Central memory CD8-positive, alpha-beta T cell (primary cell): ENCODE data around the gene LAG3.
"Not testable (repeated sequence)": the region's sequence is repeated elsewhere in the genome, so short reads cannot be mapped to it uniquely, and the experiment has no call there.

Source experiments
- ATAC-seq: fragments of 150-1000 bp; cut with Tn5 transposase; replicated peaks from 2 replicates; pipeline ENCODE4 v1.10.0; 2022; ENCODE audit warnings: mild to moderate bottlenecking, moderate FRiP score, moderate number of reproducible peaks; ENCODE audit not compliant: poor library complexity, severe bottlenecking; ENCODE audit errors: extremely low read depth
- DNase-seq, 2 donors: peaks; one replicate each; pipeline ENCODE4 v3.0.0; 2021; ENCODE audit warnings: low spot score in 2 of 2
- H3K27ac Mint-ChIP-seq: one replicate; pipeline ENCODE4 v1.8.0; 2022; ENCODE audit warnings: low read depth, mild to moderate bottlenecking, moderate library complexity, mixed read lengths
- H3K27me3 Mint-ChIP-seq: one replicate; pipeline ENCODE4 v1.8.0; 2022; ENCODE audit warnings: mixed read lengths
- H3K36me3 Mint-ChIP-seq: one replicate; pipeline ENCODE4 v1.8.0; 2022; ENCODE audit warnings: mild to moderate bottlenecking, moderate library complexity, mixed read lengths; ENCODE audit not compliant: insufficient read depth
- H3K4me1 Mint-ChIP-seq: one replicate; pipeline ENCODE4 v1.8.0; 2022; ENCODE audit warnings: mixed read lengths
- H3K4me3 Mint-ChIP-seq: one replicate; pipeline ENCODE4 v1.8.0; 2022; ENCODE audit warnings: mild to moderate bottlenecking, moderate library complexity, mixed read lengths
- H3K9me3 Mint-ChIP-seq: one replicate; pipeline ENCODE4 v1.8.0; 2022; ENCODE audit warnings: mixed read lengths

Gene LAG3

GRCh38 chr12:6743300-6743699 is 29.0 kb upstream of the LAG3 start:
- DNase-seq, H3K36me3 Mint-ChIP-seq, H3K4me3 Mint-ChIP-seq, H3K27ac Mint-ChIP-seq, ATAC-seq, H3K27me3 Mint-ChIP-seq, H3K4me1 Mint-ChIP-seq, H3K9me3 Mint-ChIP-seq: not testable (repeated sequence)

DNA sequence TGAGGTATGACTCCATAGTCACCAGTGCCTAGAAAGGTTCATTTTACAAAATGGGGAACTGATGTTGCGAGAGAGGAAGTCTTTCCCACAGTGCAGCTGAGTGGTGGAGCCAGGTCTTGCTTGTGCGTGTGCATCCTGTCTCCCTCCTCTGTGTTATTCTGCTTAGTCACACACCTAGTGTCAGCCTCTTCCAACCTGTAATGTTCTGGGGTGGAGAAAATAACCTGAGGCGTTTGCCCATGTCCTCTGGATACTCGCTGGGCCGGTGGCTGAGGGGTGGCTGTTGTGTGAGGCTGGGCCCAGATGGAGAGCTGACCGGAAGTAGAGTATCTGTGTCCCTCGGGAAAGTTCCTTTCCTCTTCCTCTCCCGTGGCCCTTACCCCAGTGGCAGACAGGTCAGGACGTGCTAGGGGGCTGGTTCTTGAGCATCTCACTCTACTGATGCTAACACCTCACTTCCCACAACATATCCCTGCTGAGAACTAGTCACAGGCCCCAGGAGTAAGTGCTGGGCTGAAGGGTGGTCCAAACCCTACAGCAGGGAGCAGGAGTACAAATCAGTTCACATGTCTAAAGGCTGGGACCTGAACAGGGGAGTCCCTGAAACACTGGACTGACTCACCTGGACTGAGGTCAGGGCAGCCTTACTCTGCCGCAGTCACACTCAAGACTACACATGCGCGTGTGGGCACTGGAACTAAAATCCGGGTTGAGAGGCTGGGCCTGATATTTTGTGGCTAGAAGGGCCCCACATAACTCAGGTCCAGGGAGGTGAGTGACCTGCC is 26.4 kb upstream of the LAG3 start:
- DNase-seq (no peak), ATAC-seq (no peak)
- Mint-ChIP-seq H3K9me3 (no peaks in the 10 kb centered on the region), H3K27me3 (no peaks in the 10 kb centered on the region), H3K36me3 (peaks cover 23% of the 10 kb centered on the region), H3K27ac (peak overlapping the region; percentile 54), H3K4me3 (no peak overlapping the region), H3K4me1 (peaks cover 13% of the 10 kb centered on the region)

DNA sequence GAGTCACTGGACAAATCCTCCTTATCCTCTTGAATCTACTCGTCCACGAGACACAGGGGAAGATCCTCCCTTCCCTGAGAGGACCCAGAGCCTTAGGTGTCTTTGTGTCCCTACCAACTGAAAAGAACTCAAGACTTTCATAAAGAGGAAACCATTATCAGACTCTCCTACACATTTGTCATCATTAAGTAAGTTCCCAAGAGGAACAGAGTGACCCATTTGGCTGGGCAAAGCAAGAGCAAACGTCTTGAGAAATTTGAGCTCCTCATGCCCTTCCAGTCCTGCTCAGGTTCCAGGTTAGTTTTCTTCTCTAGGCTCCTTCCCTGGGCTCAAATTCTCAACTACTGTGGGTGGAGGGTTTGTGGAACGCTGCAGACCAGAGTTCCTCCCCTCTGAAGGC is 25.1 kb upstream of the LAG3 start:
- no peak overlapping the region for H3K27ac Mint-ChIP-seq
- H3K9me3 Mint-ChIP-seq = no peaks in the 10 kb centered on the region
- DNase-seq = no peak
- peaks cover 27% of the 10 kb centered on the region for H3K36me3 Mint-ChIP-seq
- no peak overlapping the region for H3K4me3 Mint-ChIP-seq
- no peak for ATAC-seq
- H3K4me1 Mint-ChIP-seq = peaks cover 26% of the 10 kb centered on the region
- no peaks in the 10 kb centered on the region for H3K27me3 Mint-ChIP-seq

DNA sequence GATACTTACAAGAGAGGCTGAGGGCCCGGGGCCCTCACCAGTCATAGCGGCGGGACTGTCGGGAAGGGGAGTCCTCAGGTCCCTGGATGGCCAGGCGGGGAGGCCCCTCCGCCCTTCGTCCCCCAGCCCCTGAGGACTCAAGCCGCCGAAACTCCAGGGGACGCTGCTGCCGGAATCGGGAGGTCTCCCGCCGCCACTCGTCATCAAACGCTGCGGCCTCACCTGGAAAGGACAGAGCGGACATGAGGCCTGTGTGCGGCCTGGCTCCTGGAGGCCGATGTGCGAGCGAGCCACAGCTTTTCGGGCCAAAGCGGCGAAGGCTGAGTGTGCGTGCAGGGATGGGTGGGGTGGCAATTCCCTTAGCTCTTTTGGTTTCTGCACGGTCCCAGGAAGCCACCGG is 23.6 kb upstream of the LAG3 start:
- DNase-seq (no peak), ATAC-seq (no peak)
- Mint-ChIP-seq H3K4me1 (peaks cover 34% of the 10 kb centered on the region), H3K4me3 (no peak overlapping the region), H3K27me3 (no peaks in the 10 kb centered on the region), H3K36me3 (peaks cover 37% of the 10 kb centered on the region), H3K9me3 (no peaks in the 10 kb centered on the region), H3K27ac (no peak overlapping the region)

- ATAC-seq (no peak), DNase-seq (no peak)
- no peaks in the 10 kb centered on the region for H3K9me3 Mint-ChIP-seq
- H3K4me1 Mint-ChIP-seq = peaks cover 28% of the 10 kb centered on the region
- no peak overlapping the region for H3K27ac Mint-ChIP-seq
- peaks cover 34% of the 10 kb centered on the region for H3K36me3 Mint-ChIP-seq
- H3K27me3 Mint-ChIP-seq = no peaks in the 10 kb centered on the region
- H3K4me3 Mint-ChIP-seq = no peak overlapping the region
Observed at GRCh38 chr12:6750506-6750905, 21.8 kb upstream of the LAG3 start.

DNA sequence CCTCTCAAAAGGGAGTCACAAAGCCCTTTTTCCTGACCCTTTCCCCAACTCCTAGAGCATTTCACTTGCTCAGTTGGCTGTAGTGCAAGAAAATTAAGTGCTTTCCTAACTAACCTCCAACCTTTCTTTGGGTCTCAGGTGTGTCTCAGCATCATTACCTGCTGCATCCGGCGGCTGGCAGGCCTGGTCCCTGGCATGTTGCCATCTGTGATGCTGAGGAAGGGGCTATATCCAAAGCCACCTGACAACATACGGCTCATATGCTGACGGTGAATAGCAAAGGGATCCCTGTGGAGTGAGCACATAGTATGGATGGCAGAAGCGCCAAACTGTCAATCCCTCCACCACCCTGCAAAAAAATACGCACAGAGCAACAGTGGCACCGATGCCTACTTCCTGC is 20.6 kb upstream of the LAG3 start:
- Mint-ChIP-seq H3K4me3 (peak overlapping the region; percentile 95), H3K9me3 (no peaks in the 10 kb centered on the region), H3K27ac (peak overlapping the region; percentile 95), H3K36me3 (peaks cover 34% of the 10 kb centered on the region), H3K4me1 (peaks cover 27% of the 10 kb centered on the region), H3K27me3 (no peaks in the 10 kb centered on the region)
- no peak for ATAC-seq
- DNase-seq = no peak

DNA sequence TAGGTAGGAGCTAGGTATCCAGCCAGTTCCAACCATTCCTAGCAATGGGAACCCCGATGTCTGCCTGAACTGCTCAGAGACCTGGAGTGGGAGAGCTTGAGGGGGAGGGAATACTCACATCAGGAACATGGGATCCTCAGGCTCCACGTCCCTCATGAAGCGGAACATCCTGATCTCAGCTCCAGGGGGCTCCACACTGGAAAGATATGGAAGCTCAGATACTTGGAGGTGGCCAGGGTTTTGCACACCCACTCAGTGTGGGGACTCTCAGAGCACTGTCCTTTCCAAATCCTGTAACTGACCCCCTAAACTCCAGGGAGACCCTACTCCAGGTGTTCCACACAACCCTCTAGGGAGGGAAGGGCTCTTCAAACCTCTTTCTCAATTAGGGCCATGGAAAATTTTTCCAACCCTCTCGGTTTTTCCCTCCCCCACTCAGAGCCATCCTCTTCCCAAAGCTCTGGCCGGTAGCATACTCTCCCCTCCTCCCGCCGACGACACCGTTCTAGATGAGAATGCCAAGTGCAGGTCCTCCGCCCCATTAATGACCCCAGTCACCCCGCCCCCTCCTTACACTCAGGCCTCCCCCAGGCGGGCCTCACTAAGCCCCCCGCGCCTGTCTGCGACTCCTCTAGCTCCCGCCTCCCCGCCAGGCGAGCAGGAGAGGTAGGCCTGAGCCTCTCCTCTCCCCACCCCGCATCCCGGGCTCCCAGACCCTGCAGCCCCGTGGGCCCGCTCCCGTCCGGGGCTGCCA is 20.0 kb upstream of the LAG3 start:
- Mint-ChIP-seq H3K27me3 (no peaks in the 10 kb centered on the region), H3K36me3 (peaks cover 31% of the 10 kb centered on the region), H3K27ac (peak overlapping the region; percentile 95), H3K4me1 (peaks cover 27% of the 10 kb centered on the region), H3K4me3 (peak overlapping the region; percentile 95), H3K9me3 (no peaks in the 10 kb centered on the region)
- DNase-seq (no peak), ATAC-seq (no peak)

GRCh38 chr12:6752921-6753771 is 19.2 kb upstream of the LAG3 start, which contains the start of gene MLF2:
MLF2 (minus strand) TSS chr12:6753141; CDS start chr12:6752334, 807 bp downstream.
- H3K36me3 Mint-ChIP-seq = peaks cover 28% of the 10 kb centered on the region
- H3K4me3 Mint-ChIP-seq = peak within 1 kb of the TSS; percentile 95
- peak within 1 kb of the TSS; percentile 95 for H3K27ac Mint-ChIP-seq
- peak; percentile 99 for ATAC-seq
- peaks cover 27% of the 10 kb centered on the region for H3K4me1 Mint-ChIP-seq
- no peaks in the 10 kb centered on the region for H3K9me3 Mint-ChIP-seq
- peak; percentile 96 to 97 for DNase-seq
- no peaks in the 10 kb centered on the region for H3K27me3 Mint-ChIP-seq

DNA sequence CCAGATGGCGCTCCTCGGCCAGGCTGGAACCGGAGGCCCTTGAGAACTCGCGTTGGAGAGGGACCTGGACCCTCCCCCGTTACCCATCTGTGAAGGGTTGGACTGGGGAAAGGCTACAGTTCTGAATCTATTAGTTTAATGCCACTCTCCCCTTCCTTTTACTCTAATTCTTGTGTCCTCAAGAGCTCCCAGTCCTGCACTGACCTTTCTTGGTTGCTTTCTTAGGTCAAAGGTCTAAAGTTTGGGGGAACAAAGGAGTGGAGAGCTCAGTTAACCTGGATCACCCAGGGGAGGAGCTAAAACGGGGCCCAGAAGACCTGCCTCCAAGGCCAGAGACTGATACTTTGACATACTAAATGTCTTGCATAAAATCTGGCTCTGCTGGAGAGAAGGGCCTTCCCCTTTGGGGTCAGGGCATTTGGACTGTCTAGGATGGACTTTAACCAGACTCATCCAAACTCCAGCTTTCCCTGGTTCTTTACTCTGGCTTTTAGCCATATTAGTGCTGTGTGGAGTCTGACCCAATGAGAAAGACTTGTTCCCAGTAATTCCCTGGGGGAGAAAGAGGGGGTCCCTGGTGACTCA is 18.5 kb upstream of the LAG3 start:
- ATAC-seq = no peak
- Mint-ChIP-seq H3K4me1 (peaks cover 27% of the 10 kb centered on the region), H3K4me3 (peak overlapping the region; percentile 95), H3K36me3 (peaks cover 24% of the 10 kb centered on the region), H3K27me3 (no peaks in the 10 kb centered on the region), H3K27ac (peak overlapping the region; percentile 95), H3K9me3 (no peaks in the 10 kb centered on the region)
- no peak for DNase-seq

DNA sequence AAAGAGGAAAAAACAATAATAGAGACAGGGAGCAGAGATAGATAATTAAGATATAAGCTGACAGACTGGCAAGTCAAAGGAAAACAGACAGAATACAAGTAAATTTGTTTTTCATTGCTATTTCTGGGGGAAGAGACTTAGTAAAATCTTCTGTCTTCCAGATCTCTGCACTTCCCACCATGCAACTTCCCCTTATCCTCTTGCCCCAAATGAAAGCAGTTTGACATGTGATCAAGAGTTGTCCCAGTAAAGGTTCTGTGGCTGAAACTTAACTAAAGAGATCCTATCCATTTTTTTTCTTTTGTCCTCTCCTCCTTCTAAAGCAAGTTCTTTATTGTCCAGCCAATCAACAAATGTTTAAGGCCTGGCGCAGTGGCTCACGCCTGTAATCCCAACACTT is 17.9 kb upstream of the LAG3 start:
- ATAC-seq (no peak), DNase-seq (no peak)
- Mint-ChIP-seq H3K27ac (no peak overlapping the region), H3K9me3 (no peaks in the 10 kb centered on the region), H3K4me1 (peaks cover 27% of the 10 kb centered on the region), H3K36me3 (peaks cover 23% of the 10 kb centered on the region), H3K27me3 (no peaks in the 10 kb centered on the region), H3K4me3 (no peak overlapping the region)

- no peaks in the 10 kb centered on the region for H3K27me3 Mint-ChIP-seq
- no peaks in the 10 kb centered on the region for H3K9me3 Mint-ChIP-seq
- no peak overlapping the region for H3K27ac Mint-ChIP-seq
- peaks cover 11% of the 10 kb centered on the region for H3K4me1 Mint-ChIP-seq
- H3K36me3 Mint-ChIP-seq = peaks cover 11% of the 10 kb centered on the region
- DNase-seq (no peak), ATAC-seq (no peak)
- H3K4me3 Mint-ChIP-seq = no peak overlapping the region
Observed at GRCh38 chr12:6757028-6757690, 15.2 kb upstream of the LAG3 start.
